ENCODE results near the gene LYL1.

Gene LYL1

DNA sequence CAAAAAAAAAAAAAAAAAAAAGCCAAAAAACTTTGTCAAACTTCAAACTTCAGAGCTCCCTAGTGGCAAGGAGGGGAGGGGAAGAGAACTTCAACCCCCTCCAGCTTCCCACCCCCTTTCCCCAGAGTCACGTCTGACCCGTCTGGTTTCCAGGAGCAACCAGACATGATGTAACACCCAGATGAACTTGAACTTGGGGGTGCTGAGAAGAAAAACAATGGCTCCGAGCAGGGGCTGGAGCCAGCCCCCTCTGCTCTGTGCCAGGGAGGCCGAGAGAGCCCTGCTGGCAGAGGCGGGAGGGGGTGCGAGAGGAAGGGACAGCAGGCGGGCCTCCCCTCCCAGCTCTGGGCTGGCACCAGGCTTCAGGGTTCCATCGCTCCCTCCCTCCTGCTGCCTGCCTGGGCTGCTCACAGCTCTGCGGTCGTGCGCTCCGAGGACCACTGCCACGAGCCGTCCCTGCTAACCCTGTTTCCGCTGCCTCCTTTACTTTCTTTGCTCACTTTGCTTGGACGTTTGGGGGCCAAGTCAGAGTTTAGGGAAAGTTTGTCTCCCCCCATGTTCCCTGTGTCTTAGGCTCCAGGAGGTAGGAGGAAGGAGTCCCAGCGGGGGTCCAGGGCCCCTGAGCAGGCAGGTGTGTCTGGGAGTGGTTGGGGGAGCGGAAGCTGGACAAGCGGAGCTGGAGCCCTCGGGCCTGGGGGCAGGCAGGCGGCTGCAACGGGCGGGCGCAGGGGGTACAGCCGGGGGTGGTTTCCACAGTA is 11.1 kb downstream of the LYL1 start:
- no peak for DNase-seq

GRCh38 chr19:13090511-13091231 is 12.0 kb downstream of the LYL1 start:
- no peak for DNase-seq

DNA sequence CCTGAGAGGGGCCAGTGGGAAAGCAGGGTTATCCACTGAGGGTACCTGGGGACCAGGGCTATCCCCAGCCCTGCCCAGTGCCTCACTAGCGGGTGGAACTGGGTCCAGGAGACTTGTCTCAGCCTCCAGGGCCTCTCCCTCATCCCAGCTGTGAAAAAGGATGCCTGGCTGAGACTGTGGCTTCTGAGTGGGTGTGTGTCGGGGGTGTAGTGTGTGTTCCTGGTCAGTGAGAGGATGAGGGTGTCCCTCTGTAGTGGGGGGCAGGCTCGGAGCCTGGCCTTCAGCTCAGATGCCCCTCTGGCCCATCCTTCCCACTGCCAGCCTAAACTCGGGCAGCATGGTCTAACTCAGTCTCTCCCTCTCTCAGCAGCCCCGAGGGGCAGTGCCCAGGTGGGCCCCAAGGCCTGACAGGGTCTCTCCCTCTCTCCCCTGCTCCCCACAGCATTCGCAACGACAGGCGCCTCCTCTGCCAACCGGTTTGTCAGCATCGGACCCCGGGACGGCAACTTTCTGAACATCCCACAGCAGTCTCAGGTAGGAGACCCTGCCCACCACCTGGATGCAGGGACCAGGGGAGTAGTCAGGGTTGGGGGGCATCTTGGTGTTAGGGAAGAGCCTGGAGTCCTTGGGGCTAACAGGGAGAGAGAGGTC is 12.7 kb downstream of the LYL1 start:
- DNase-seq = no peak

DNA sequence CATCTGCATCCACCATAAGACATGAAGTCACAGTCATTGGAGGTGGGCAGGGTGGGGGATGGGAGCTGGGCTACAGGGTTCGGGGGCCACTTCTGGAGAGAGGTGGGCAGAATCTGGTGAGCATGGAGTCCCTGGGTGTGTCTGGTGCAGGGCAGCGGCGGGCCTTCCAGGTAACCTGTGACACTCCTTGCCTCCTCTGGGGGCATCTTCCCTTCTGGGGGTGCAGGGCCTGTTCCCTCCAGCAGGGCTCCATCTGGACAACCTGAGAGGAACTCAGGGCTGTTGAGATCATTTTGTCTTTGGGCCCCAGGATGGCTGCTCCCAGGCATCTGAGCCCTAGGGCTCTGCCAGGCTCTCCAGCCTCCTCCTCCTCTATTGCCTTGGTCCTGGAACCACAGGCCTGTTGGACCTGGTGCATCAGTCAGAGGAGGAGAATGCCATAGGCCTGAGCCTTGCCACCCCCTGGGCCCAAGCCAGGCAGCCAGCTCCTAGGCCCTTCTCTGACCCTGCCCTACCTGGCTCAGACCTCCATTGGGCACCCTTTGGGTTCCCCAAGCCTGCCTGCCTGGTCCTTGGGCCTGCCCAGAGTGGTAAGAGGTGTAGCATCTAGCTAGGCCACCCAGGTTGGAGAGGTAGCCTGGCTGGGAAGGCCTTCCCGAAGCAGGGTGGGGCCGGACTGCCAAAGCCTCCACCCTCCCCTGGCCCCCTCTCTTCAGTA is 13.4 kb downstream of the LYL1 start:
- no peak for DNase-seq

DNA sequence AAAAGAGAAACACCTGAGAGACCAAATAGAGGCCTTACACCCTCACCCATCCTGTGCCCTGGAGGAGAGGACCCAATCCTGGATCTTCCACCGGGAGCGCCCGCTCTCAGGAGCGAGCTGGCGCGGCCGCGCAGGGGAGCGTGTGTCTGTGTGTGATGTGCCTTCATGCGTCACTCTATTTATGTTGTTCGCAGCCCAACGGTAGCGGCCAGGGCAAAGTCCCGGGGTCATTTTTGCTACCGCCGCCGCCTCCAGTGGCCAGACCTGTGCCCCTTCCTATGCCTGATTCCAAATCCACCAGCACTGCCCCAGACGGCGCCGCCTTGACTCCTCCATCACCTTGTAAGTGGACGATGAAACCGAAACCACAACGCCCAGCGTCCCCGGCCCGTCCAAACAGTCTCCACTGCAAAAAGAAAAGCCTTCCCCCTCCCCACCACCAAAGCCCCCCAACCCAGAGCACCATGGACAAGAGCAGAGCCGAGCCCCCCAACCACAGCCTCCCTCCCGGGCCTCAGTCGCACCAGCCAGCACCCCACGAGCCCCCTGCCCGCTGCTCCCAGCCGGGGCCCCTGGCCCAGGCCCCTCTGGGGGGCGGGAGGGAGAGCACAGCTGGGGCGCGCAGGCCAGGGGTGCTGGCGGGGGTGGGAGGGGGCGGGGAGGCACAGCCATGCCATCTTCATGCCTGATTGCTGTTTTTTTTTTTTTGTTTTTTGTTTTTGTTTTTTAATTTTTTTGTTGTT is 14.7 kb downstream of the LYL1 start:
- DNase-seq = no peak

GRCh38 chr19:13087295-13087694 is 15.4 kb downstream of the LYL1 start:
- no peak for DNase-seq

- no peak for DNase-seq
These were observed 16.3 kb downstream of the LYL1 start for GRCh38 chr19:13086341-13086740.

DNA sequence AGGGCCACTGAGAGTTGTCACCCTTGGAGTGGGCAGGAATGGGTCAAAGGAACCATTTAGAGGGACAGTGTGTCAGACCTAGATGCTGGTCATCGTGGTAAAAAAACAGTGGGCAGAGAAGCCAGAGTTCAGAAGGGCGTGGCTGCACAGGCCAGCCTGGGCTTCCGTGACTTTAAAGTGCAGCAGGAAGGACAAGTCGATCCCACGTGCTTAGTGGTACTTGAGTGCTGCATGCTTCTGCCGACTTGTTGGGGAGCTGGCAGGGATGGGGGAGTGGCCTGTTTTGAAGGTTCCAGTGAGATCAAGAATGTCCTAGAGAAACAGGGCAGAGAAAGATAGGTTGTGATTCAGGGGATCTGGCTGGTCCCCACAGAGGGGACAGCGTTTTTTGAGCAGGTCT is 17.0 kb downstream of the LYL1 start:
- no peak for DNase-seq

DNA sequence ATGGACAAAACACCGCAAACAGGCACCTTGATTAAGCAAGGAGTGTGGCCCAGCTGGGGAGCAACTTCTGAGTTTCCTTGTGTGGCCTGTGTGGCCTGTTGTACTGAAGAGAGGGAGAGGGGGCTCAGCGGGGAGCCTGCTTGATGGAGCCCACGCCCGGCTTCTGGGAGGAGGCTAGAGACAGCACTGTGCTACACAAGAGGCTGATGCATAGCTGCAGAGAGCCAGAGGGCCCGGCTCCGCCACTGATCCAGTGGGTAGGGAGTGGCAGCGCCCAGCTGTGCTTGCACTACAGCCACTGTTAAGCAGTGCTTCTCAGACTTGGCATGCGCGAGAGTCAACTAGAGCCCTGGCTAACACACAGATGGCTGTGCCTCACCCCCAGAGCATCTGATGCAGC is 19.0 kb downstream of the LYL1 start:
- no peak for DNase-seq

- no peak for DNase-seq
These were observed 19.7 kb downstream of the LYL1 start for GRCh38 chr19:13083008-13083404.

GRCh38 chr19:13082192-13083007 is 20.3 kb downstream of the LYL1 start:
- DNase-seq = no peak

DNA sequence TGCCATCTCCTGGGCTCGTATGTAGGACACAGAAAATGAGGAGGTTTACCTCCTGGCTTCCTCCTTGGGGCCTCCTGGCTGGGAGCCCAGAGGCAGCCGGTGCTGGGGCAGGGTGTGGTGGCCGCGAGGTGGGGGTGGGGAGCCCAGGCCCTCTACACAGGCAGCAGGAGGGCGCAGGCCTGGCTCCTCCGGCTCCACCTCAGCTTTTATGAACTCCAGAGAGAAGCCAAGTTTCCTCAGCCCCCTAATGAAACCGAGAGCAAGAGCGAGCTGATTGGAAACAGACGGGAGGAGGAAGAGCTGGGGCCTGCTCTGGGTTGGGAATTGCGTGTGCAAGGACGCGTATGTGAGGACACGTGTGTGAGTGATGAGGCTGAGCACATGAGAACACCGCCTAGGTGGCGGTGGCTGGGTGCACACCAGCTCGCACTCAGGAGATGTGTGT is 23.1 kb downstream of the LYL1 start:
- peak; percentile 57 for DNase-seq

DNA sequence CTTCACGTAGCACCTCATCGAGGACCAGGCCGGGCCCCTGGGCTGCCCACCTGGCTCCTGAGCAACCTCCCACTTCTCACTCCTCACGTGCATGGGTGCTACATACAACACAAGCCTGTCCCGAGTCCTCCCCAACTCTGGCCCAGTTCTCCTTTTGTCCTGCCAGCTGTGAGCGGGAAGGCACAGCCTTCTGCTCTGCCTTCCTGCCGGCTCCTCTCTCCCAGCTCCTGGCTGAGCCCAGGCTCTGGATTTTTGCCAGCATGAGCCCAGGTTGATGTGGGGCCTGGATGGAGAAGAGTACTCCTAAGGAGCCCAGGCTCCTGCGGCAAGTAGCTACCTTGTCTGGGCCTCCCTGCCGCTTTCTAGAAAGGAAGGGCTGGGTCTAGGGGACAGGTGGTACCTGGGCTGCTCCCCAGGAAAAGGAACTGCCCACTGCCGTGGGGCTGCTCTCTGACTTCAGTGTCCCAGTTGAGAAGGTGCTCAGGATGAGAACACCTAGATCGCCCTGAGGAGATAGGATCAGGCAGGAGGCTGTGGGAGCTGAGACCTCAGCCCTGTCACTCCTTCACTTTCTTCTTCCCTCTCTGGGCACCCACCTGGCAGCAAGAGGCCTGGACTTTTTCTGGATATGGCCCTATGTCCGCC is 23.6 kb downstream of the LYL1 start:
- no peak for DNase-seq

DNA sequence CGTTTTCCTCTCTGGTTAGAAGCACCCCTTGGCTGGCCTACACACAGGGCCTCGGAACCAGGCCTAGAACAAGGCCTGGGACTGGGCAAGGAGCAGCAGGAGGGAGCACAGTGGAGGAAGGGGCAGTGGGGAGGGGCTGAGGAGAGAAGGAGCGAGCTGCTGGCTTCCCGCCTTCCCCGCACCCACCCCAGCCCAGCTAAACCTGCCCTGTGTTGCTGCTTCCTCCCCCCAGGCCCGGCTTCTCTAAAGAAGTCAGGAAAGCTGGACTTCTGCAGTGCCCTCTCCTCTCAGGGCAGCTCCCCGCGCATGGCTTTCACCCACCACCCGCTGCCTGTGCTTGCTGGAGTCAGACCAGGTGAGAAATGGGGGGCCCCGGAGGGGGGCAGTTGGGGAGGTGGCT is 24.3 kb downstream of the LYL1 start:
- DNase-seq = no peak

GRCh38 chr19:13077240-13077639 is 25.4 kb downstream of the LYL1 start:
- DNase-seq = no peak

DNA sequence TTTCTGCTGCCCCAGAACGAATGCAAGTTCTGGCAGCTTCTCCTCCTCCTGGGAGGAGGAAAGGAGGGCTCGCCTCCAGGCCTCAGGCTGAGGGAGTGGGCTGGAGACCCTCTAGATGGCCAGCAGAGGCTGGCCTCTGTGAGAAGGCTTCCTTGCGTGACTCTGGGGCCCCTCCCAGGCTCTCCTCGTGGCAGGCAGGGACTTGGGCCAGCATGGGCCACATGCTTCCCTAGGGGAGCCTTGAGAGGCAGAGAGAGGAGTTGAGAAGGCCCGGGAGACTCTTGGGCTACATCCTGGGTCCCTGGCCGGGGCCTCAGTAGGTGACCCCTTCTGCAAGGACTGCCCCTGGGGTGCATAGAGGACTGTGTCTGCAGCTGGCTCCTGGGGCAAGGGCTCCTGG is 25.9 kb downstream of the LYL1 start:
- no peak for DNase-seq

- no peak for DNase-seq
These were observed 26.3 kb downstream of the LYL1 start for GRCh38 chr19:13076320-13076719.

- no peak for DNase-seq
These were observed 28.3 kb downstream of the LYL1 start for GRCh38 chr19:13074378-13074777.

- DNase-seq = no peak
These were observed 29.4 kb downstream of the LYL1 start for GRCh38 chr19:13073263-13073662.

DNA sequence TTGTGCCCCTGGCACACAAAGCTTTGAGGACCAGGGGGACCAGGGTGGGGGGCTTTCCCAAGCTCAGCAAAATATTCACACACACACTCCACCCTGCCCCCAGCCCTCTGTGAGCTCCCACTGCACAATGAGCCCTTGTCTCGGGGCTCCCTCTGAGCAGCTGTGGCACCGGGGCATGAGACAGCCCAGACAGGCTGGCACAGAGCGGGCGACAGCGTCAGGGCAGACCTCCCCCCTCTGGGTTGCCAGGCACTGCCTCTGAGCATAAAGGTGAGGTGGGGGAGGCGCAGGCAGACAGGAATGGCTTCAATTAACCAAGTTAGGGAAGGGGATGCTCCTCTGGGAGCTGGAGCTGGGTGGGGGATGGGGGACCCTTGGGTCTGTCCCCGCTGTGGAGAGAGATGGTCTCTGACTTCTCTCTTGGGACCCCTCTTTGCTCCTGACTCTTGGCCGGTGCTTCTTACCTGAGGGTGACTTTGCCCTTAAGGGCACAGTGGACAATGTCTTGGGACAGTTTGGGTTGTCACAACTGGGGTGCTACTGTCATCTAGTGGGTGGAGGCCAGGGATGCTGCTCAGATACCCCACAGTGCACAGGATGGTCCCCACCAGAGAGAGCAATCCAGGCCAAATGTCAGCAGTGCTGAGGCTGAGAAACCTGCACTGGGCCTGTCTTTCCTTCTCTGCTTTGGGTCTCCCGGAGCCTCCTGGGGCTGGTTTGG is 30.3 kb downstream of the LYL1 start:
- no peak for DNase-seq
